Measurements from ENCODE around the gene SYNPO2.

Gene SYNPO2

DNA sequence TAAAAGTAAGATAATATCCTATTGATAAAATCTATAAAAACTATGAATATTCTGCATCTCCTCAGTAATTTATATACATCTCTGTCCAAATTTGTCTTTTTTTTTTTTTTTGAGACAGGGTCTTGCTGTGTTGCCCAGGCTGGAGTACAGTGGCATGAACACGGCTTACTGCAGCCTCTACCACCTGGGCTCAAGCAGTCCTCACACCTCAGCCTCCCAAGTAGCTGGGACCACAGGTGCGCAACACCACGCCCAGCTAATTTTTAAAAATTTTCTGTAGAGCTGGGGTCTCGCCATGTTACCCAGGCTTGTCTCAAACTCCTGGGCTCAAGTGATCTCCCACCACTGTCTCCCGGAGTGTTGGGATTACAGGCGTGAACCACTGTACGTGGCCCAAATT, 40.4 kb upstream of the SYNPO2 start:
- Histone ChIP-seq H3K9me3 (ENCODE audit: insufficient read depth, low read length) (no peaks in the 10 kb centered on the region), H3K79me2 (ENCODE audit: insufficient read depth, low read length) (no peaks in the 10 kb centered on the region), H4K20me1 (ENCODE audit: low read depth, low read length) (no peaks in the 10 kb centered on the region), H2AFZ (ENCODE audit: low read depth, low read length, severe bottlenecking) (no peak overlapping the region), H3F3A (ENCODE audit: insufficient read depth) (no peaks in the 10 kb centered on the region), H3K36me3 (ENCODE audit: low read length) (no peaks in the 10 kb centered on the region), H3K9me2 (replicated peaks; ENCODE audit: insufficient read depth, low read length) (no peaks in the 10 kb centered on the region), H3K9ac (ENCODE audit: low read length) (no peak overlapping the region), H3K4me2 (ENCODE audit: low read depth, low read length, poor library complexity, severe bottlenecking) (no peak overlapping the region), H3K27me3 (ENCODE audit: low read length) (no peaks in the 10 kb centered on the region), H3K27ac (ENCODE audit: low read depth, low read length) (no peak overlapping the region), H3K4me3 (ENCODE audit: insufficient read depth, low read length, poor library complexity, severe bottlenecking) (no peak overlapping the region)
- TF ChIP-seq EZH2phosphoT487 (conservative IDR thresholded peaks at IDR 0.05; ENCODE audit: low read length): no peak
- TF ChIP-seq, protein P1, sequence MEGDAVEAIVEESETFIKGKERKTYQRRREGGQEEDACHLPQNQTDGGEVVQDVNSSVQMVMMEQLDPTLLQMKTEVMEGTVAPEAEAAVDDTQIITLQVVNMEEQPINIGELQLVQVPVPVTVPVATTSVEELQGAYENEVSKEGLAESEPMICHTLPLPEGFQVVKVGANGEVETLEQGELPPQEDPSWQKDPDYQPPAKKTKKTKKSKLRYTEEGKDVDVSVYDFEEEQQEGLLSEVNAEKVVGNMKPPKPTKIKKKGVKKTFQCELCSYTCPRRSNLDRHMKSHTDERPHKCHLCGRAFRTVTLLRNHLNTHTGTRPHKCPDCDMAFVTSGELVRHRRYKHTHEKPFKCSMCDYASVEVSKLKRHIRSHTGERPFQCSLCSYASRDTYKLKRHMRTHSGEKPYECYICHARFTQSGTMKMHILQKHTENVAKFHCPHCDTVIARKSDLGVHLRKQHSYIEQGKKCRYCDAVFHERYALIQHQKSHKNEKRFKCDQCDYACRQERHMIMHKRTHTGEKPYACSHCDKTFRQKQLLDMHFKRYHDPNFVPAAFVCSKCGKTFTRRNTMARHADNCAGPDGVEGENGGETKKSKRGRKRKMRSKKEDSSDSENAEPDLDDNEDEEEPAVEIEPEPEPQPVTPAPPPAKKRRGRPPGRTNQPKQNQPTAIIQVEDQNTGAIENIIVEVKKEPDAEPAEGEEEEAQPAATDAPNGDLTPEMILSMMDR (IDR thresholded peaks at IDR 0.05; ENCODE audit: insufficient read depth, low read length, poor library complexity, severe bottlenecking): no peak

DNA sequence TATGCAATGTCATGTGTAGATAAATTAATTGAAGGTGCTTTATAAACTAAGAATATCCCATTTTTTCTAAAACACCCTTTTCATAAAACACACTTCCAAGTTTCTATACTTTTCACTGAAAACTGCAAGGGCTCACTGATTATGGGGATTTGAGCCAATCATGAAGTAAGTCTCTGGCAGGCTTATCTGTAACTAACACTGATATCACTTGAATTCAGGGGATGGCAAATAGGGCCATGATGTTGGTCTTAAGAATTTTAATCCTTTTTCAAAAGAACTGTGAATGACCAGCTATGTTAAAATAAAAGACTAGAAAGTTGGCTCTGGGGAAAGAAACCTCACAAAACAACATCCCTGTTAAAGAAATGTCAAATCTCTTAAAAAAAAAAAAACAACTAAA, 39.8 kb upstream of the SYNPO2 start:
- no peaks in the 10 kb centered on the region for H3K9me3 ChIP-seq (ENCODE audit: insufficient read depth, low read length)
- H4K20me1 ChIP-seq (ENCODE audit: low read depth, low read length): no peaks in the 10 kb centered on the region
- H3K9ac ChIP-seq (ENCODE audit: low read length): no peak overlapping the region
- H3K36me3 ChIP-seq (ENCODE audit: low read length): no peaks in the 10 kb centered on the region
- no peaks in the 10 kb centered on the region for H3F3A ChIP-seq (ENCODE audit: insufficient read depth)
- no peak overlapping the region for H3K4me3 ChIP-seq (ENCODE audit: insufficient read depth, low read length, poor library complexity, severe bottlenecking)
- no peaks in the 10 kb centered on the region for H3K27me3 ChIP-seq (ENCODE audit: low read length)
- H3K79me2 ChIP-seq (ENCODE audit: insufficient read depth, low read length): no peaks in the 10 kb centered on the region
- H3K27ac ChIP-seq (ENCODE audit: low read depth, low read length): no peak overlapping the region
- H2AFZ ChIP-seq (ENCODE audit: low read depth, low read length, severe bottlenecking): no peak overlapping the region
- no peaks in the 10 kb centered on the region for H3K9me2 ChIP-seq (replicated peaks; ENCODE audit: insufficient read depth, low read length)
- TF ChIP-seq EZH2phosphoT487 (conservative IDR thresholded peaks at IDR 0.05; ENCODE audit: low read length): no peak
- TF ChIP-seq, protein P1 (IDR thresholded peaks at IDR 0.05; ENCODE audit: insufficient read depth, low read length, poor library complexity, severe bottlenecking): no peak
- no peak overlapping the region for H3K4me2 ChIP-seq (ENCODE audit: low read depth, low read length, poor library complexity, severe bottlenecking)

DNA sequence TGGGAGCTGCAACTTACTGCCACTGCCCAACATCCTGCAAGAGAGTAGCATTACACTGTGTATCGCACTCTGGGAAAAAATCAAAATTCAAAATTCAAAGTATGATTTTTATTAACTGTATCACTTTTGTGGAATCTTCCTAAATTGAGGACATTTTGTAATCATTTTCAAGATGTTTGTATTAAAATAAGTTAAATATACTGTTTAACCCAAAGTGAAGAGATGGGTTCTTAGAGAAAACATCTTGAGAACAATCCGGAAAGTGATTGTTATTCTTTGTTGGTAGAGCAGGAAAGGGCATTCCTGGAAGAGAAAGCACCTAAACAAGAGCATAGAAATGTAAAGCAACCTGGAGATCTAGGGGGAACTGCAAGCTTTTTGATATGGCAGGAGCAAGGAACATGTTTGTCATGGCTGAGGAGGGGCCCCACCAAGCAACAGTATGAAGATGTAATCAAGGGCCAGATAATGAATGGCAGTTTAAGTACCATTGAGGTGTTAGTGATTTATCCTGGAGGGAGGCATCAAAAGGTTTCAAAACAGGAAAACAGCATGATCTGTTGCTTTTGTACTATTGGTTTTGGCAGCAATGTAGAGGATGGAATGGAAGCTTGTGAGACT, 38.7 kb upstream of the SYNPO2 start:
- no peak for TF ChIP-seq EZH2phosphoT487 (conservative IDR thresholded peaks at IDR 0.05; ENCODE audit: low read length)
- TF ChIP-seq, protein P1 (IDR thresholded peaks at IDR 0.05; ENCODE audit: insufficient read depth, low read length, poor library complexity, severe bottlenecking): no peak
- no peak overlapping the region for H3K27ac ChIP-seq (ENCODE audit: low read depth, low read length)
- no peaks in the 10 kb centered on the region for H4K20me1 ChIP-seq (ENCODE audit: low read depth, low read length)
- no peaks in the 10 kb centered on the region for H3K9me3 ChIP-seq (ENCODE audit: insufficient read depth, low read length)
- no peak overlapping the region for H2AFZ ChIP-seq (ENCODE audit: low read depth, low read length, severe bottlenecking)
- no peaks in the 10 kb centered on the region for H3F3A ChIP-seq (ENCODE audit: insufficient read depth)
- H3K9me2 ChIP-seq (replicated peaks; ENCODE audit: insufficient read depth, low read length): no peaks in the 10 kb centered on the region
- H3K4me3 ChIP-seq (ENCODE audit: insufficient read depth, low read length, poor library complexity, severe bottlenecking): no peak overlapping the region
- H3K9ac ChIP-seq (ENCODE audit: low read length): no peak overlapping the region
- no peaks in the 10 kb centered on the region for H3K27me3 ChIP-seq (ENCODE audit: low read length)
- H3K36me3 ChIP-seq (ENCODE audit: low read length): no peaks in the 10 kb centered on the region
- no peaks in the 10 kb centered on the region for H3K79me2 ChIP-seq (ENCODE audit: insufficient read depth, low read length)
- H3K4me2 ChIP-seq (ENCODE audit: low read depth, low read length, poor library complexity, severe bottlenecking): peak overlapping the region; percentile 22
